SK-N-SH (cell line): ENCODE data around the gene GSC.

Experiments
- CTCF ChIP-seq: fragments of 200-600 bp; sonication (generic); IDR thresholded peaks from 2 replicates; pipeline ENCODE4 v1.6.1; 2017; ENCODE audit warnings: antibody characterized with exemption, mild to moderate bottlenecking, moderate library complexity
- POLR2AphosphoS5 ChIP-seq: IDR thresholded peaks from 2 replicates; pipeline ENCODE4 v1.6.1; 2012; ENCODE audit warnings: low read depth, low read length
- USF2 ChIP-seq: fragments of 150-350 bp; IDR thresholded peaks from 2 replicates; pipeline ENCODE4 v1.6.1; 2017; ENCODE audit warnings: antibody characterized with exemption, low read length, low read depth, borderline replicate concordance

- TF ChIP-seq POLR2AphosphoS5 = no peak
- no peak for TF ChIP-seq USF2
- no peak for TF ChIP-seq CTCF
Observed at GRCh38 chr14:94816113-94816512, 46.2 kb upstream of the GSC start.
